ENCODE measurements around the gene TPO. TPM values are rescaled to one million over a fixed set of nuclear protein-coding genes. Genes with fewer than 3 reads are reported as not detected.

Gene TPO
- total RNA-seq, 1 experiment from 2014 or later: not detected

- intact Hi-C loops (cut with micrococcal nuclease; ENCODE audit: unreplicated experiment): no loop called here
- TF ChIP-seq SIN3A (IDR thresholded peaks at IDR 0.05; ENCODE audit: borderline replicate concordance, insufficient read depth, low read depth, low read length): no peak
- no peak for TF ChIP-seq REST (IDR thresholded peaks at IDR 0.05; ENCODE audit: insufficient read depth in 1 of 2, low read depth in 2 of 2, low read length in 1 of 2)
- no peak for TF ChIP-seq CTCF (IDR thresholded peaks at IDR 0.05)
- TF ChIP-seq TCF7L2 (IDR thresholded peaks at IDR 0.05; ENCODE audit: low read depth, low read length): no peak
- no peak for TF ChIP-seq POLR2AphosphoS5 (IDR thresholded peaks at IDR 0.05; ENCODE audit: low read depth, low read length)
Observed at GRCh38 chr2:1584051-1584531, 170.8 kb downstream of the TPO start.

GRCh38 chr2:1584691-1585485 lies 171.6 kb downstream of the TPO start:
- H3K27ac ChIP-seq (ENCODE audit: low read length): peak overlapping the region; percentile 25; the same call in 1 of the 2 replicates
- BruUV-seq (replicated peaks): no TSS peak
- H3K4me3 ChIP-seq (ENCODE audit: low read depth in 2 of 2, low read length in 2 of 2): no peak overlapping the region
- ChIA-PET CTCF (no interaction called here), POLR2A (no interaction called here)
- peaks cover 15% of the 10 kb centered on the region for H3K4me1 ChIP-seq (ENCODE audit: control insufficient read depth, insufficient read depth, low read length)
- TF ChIP-seq SIN3A (IDR thresholded peaks at IDR 0.05; ENCODE audit: borderline replicate concordance, insufficient read depth, low read depth, low read length): no peak
- no peak for TF ChIP-seq CTCF (IDR thresholded peaks at IDR 0.05)
- TF ChIP-seq TCF7L2 (IDR thresholded peaks at IDR 0.05; ENCODE audit: low read depth, low read length): no peak
- TF ChIP-seq POLR2AphosphoS5 (IDR thresholded peaks at IDR 0.05; ENCODE audit: low read depth, low read length): no peak
- no peak for TF ChIP-seq REST (IDR thresholded peaks at IDR 0.05; ENCODE audit: insufficient read depth in 1 of 2, low read depth in 2 of 2, low read length in 1 of 2)
- intact Hi-C loops (cut with micrococcal nuclease; ENCODE audit: unreplicated experiment) (no loop called here), in situ Hi-C loops (cut with HindIII; ENCODE audit: low pct_unique_long_range_greater_than_20kb, low sequenced_read_pairs) (no loop called here)
- no peaks in the 10 kb centered on the region for H3K36me3 ChIP-seq (ENCODE audit: control insufficient read depth, insufficient read depth, low read length)
- DNase-seq (ENCODE audit: low read depth, low spot score) (no peak), ATAC-seq (no peak)
- H3K27me3 ChIP-seq (ENCODE audit: control insufficient read depth, insufficient read depth, low read length): no peaks in the 10 kb centered on the region
- H3K9me3 ChIP-seq (ENCODE audit: control insufficient read depth, insufficient read depth, low read depth, low read length): no peaks in the 10 kb centered on the region

More at GRCh38 chr2:1584051-1584531, 170.8 kb downstream of the TPO start:
- H3K27ac ChIP-seq (ENCODE audit: low read length): peak overlapping the region; percentile 17; the same call in 1 of the 2 replicates
- no peaks in the 10 kb centered on the region for H3K36me3 ChIP-seq (ENCODE audit: control insufficient read depth, insufficient read depth, low read length)
- in situ Hi-C loops (cut with HindIII; ENCODE audit: low pct_unique_long_range_greater_than_20kb, low sequenced_read_pairs): no loop called here
- CTCF ChIA-PET: no interaction called here
- peaks cover 11% of the 10 kb centered on the region for H3K4me1 ChIP-seq (ENCODE audit: control insufficient read depth, insufficient read depth, low read length)
- no peak for ATAC-seq
- no peak overlapping the region for H3K4me3 ChIP-seq (ENCODE audit: low read depth in 2 of 2, low read length in 2 of 2)
- POLR2A ChIA-PET: no interaction called here
- H3K9me3 ChIP-seq (ENCODE audit: control insufficient read depth, insufficient read depth, low read depth, low read length): no peaks in the 10 kb centered on the region
- no peak for DNase-seq (ENCODE audit: low read depth, low spot score)
- no peaks in the 10 kb centered on the region for H3K27me3 ChIP-seq (ENCODE audit: control insufficient read depth, insufficient read depth, low read length)
- no TSS peak for BruUV-seq (replicated peaks)

Measured in Panc1 (cell line).